Erythroblast (primary cell): ENCODE measurements around the gene SIK2.

Experiments used
- DNase-seq, 2 experiments: peaks; one replicate each; lab custom pipeline; 2025; lab: John Stamatoyannopoulos, UW
- GATA1 ChIP-seq: IDR thresholded peaks from 2 replicates; pipeline ENCODE4 v1.6.1; 2011; ENCODE audit warnings: low read depth, mild to moderate bottlenecking, control low read depth, low read length, moderate library complexity
- POLR2A ChIP-seq: IDR thresholded peaks from 2 replicates; pipeline ENCODE4 v1.6.1; 2011; ENCODE audit warnings: mild to moderate bottlenecking, low read length

Gene SIK2

DNA sequence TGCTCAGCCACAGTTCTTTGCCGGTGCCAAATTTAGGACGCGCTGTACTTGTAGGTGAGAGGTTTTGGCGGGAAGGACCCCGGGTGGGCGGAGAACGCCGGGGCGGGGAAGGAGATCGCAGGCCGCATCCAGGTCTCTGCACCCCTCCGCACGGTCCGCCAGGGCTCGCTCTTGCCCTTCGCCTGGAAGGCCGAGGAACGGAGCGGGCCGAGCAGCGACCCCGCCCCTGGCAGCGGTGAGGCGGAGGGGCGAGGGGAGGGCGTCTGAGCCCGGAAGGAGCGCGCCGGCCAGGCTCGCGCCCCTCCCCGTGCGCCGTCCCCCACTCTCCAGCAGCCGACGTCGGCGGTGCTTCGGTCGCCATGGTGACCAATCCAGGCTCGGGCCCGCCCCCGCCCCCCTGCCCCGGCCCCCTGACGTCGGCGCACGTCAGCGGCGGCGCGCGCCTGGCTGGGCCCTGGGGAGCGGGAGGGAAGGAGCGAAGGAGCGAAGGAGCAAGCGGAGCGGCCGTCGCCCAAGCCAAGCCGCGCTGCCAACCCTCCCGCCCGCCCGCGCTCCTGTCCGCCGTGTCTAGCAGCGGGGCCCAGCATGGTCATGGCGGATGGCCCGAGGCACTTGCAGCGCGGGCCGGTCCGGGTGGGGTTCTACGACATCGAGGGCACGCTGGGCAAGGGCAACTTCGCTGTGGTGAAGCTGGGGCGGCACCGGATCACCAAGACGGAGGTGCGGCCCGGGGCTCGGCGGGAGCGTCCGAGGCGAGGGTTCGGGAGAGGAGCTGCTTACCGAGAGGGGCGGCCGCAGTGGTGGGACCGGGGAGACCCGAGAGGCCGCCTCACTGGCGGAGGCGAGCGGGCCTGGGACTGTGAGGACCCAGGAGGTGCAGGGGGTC lies at the start of gene SIK2:
TSS of gene SIK2 (plus strand) at position 471 of the 886 bp plus-strand sequence. CDS start at position 586, 115 bp downstream.
- TF ChIP-seq POLR2A (peak; percentile 18), GATA1 (no peak)
- DNase-seq, result peak; percentile 98

DNA sequence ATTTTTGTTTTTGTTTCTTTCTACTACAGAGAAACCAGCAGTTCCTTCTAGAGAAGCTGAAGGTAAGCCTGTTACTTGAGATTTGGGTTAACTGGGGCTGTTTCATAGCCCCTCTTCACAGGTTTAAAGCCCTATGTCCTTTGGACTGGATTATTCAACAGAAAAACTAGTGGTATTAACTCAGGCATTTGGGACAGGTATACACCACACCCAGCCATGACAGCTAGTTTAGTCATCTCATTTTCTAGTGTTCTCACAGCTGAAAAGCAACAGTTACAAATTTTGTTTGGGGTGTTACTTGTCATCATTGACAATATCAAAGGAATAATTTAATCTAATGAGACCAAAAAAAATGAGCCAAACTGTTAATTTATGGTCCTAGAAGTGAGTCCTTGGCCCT lies 47.7 kb upstream of the SIK2 start:
- TF ChIP-seq POLR2A, result no peak
- no peak for TF ChIP-seq GATA1
- DNase-seq, result no peak

GRCh38 chr11:111555255-111555654 lies 47.0 kb upstream of the SIK2 start:
- DNase-seq, result no peak
- no peak for TF ChIP-seq POLR2A
- no peak for TF ChIP-seq GATA1

DNA sequence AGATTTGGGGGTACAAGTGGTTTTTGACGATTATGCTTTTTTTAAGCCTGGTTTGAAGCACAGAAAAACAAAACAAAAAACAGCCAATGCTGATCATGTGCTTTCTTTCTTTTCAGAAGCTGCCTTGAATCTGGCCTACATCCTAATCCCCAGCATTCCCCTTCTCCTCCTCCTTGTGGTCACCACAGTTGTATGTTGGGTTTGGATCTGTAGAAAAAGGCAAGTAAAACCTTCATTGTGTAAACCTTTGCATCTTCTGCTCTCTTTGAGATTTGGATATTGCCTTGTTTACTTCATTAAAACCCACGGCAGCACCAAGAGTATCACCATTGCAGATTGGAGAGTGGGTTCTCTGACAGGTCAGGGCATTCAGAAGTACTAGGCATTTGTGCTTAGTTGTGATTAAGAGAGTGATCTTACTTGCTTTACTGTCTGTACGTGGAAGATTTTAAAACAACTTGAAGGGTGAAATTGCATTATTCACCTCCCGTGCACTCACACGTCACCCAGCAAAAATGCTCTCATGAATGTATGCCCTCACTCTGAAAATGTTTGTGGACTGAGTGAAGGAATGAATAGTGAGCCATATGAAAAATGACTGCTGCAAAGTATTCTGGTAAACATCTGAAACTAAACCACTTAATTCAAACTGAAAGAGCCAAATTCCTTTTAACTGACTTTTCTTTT lies 44.7 kb upstream of the SIK2 start:
- TF ChIP-seq POLR2A (no peak), GATA1 (no peak)
- no peak for DNase-seq

DNA sequence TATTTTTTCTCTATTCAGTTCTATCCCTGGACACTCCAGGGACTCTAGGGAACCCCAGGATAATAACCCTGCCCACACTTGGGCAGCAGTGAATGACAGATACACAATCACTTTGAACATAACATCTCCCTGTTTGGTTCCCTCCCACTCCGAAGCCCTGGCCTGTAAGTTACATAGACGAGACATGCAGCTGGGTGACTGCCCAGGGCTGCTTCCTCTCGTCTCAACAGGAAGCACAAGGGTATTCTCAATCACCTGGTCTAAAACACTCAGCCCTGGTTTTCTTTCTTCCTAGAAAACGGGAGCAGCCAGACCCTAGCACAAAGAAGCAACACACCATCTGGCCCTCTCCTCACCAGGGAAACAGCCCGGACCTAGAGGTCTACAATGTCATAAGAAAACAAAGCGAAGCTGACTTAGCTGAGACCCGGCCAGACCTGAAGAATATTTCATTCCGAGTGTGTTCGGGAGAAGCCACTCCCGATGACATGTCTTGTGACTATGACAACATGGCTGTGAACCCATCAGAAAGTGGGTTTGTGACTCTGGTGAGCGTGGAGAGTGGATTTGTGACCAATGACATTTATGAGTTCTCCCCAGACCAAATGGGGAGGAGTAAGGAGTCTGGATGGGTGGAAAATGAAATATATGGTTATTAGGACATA lies 42.3 kb upstream of the SIK2 start:
- TF ChIP-seq POLR2A, result no peak
- no peak for TF ChIP-seq GATA1
- DNase-seq, result no peak

DNA sequence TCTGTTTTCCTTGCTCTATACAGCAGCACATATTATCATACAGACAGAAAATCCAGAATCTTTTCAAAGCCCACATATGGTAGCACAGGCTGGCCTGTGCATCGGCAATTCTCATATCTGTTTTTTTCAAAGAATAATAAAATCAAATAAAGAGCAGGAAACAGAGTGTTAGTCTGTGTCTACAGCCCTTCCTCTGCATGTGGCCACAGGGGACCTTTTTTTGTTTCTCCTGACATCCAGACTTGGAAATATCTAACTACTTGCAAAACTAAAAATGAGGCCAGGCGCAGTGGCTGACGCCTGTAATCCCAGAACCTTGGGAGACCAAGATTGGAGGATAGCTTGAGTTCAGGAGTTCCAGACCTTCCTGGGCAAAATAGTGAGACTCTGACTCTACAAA lies 41.4 kb upstream of the SIK2 start:
- TF ChIP-seq GATA1 (no peak), POLR2A (no peak)
- no peak for DNase-seq

DNA sequence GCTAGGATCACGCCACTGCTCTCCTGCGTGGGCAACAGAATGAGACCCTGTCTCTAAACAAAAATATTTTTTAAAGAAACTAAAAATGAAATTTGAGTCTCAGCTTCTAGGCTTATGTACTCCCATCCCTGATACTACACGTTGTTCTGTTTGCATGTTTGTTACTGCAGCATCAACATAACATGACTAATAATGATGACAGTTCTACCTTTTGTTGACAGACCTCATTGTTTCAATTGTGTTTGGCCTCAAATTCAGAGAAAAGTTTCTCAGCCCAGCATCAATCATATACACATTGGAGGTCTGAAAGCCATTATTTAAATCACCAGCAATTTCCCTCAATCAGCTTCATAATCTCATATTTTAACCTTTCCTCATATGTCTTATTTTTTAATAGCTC lies 40.9 kb upstream of the SIK2 start:
- TF ChIP-seq GATA1 (no peak), POLR2A (no peak)
- no peak for DNase-seq

- no peak for TF ChIP-seq GATA1
- TF ChIP-seq POLR2A, result no peak
- no peak for DNase-seq
These were observed 40.4 kb upstream of the SIK2 start for GRCh38 chr11:111561791-111562325.

- no peak for TF ChIP-seq GATA1
- TF ChIP-seq POLR2A, result no peak
- no peak for DNase-seq
These were observed 39.4 kb upstream of the SIK2 start for GRCh38 chr11:111562692-111563389.

DNA sequence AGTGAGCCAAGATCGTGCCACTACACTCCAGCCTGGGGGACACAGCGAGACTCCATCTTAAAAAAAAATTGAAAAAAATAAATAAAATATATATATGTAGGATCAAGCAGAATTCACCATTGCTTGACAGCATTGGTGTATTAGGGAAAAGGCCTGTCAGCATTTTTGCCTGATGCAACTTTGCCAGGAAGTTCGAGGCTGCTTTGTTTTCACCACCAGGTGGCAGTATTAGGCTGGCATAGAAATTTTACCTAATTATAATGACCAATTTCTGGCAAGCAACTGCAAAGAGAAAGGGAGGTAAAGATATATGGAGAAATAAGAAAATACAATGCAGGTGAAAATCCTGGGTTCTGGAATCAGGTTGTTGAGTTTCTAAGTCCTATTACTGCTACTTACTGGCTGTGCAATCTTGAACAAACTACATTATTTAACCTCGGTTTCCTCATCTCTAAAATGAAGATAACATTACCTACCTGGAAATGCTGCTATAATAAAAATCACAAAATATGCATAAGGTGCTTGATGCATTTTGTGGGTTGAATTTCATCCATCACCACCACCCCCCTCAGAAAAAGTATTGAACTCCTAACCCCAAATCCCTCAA lies 37.0 kb upstream of the SIK2 start:
- DNase-seq, result peak; percentile 65 to 86
- no peak for TF ChIP-seq GATA1
- no peak for TF ChIP-seq POLR2A

GRCh38 chr11:111566324-111566723 lies 35.9 kb upstream of the SIK2 start:
- no peak for DNase-seq
- TF ChIP-seq GATA1 (no peak), POLR2A (no peak)

DNA sequence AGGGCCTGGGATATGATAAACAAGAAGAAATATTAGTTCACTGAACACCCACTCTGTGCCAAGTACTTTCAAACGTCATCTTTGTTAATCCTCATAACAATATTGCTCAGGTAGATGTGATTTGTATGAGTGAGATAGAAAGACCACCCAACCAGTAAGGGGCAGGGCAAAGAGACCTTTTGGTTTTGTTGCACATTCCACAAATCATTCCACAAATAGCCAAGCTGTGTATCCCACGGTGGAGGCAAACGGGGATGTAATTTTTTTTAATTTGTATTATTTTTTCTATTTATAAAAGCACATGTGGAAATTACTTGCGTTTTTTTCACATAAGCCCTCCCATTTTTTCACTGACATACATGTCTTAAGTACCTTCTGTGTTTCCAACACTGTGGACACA lies 32.8 kb upstream of the SIK2 start:
- DNase-seq, result no peak
- TF ChIP-seq POLR2A, result no peak
- no peak for TF ChIP-seq GATA1

DNA sequence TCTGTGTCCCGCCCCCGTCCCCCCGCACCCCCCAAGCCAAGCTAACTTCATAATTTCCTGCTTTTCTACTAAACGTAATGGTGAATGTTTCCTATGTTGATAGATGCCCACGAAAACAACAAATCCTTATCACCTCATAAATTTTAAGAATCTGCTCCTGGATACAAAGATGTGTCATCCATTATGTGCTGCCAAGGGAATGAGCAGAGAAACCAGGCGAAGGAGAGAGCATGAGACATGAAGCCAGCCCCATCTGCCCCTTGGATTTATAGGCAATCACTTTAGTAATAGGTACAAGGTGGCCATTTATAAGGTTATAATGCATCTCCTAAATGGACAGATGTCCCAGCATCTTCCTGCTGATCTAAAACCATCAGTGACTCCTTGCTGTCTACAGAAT lies 31.5 kb upstream of the SIK2 start:
- DNase-seq, result no peak
- TF ChIP-seq POLR2A, result no peak
- TF ChIP-seq GATA1, result no peak
